HFFc6 (cell line): ENCODE data around the gene DIPK1A. TPM values are rescaled to one million over a fixed set of nuclear protein-coding genes. Genes with fewer than 3 reads are reported as not detected.

Experiments
- DNase-seq: peaks from one replicate; pipeline ENCODE4 v3.0.0-alpha.2; 2018
- H3K27ac Mint-ChIP-seq: 2 replicates; pipeline ENCODE4 v1.8.0; 2020; ENCODE audit warnings: mild to moderate bottlenecking, mixed read lengths
- H3K27me3 Mint-ChIP-seq: 2 replicates; pipeline ENCODE4 v1.8.0; 2021; ENCODE audit warnings: mild to moderate bottlenecking, moderate library complexity, mixed read lengths; ENCODE audit not compliant: insufficient read depth
- H3K36me3 Mint-ChIP-seq: 2 replicates; pipeline ENCODE4 v1.8.0; 2021; ENCODE audit warnings: low read depth, mixed read lengths
- H3K4me1 Mint-ChIP-seq: 2 replicates; pipeline ENCODE4 v1.8.0; 2020; ENCODE audit warnings: low read depth, mixed read lengths
- H3K4me3 Mint-ChIP-seq: 2 replicates; pipeline ENCODE4 v1.8.0; 2020; ENCODE audit warnings: mild to moderate bottlenecking, moderate library complexity, mixed read lengths
- H3K9me3 Mint-ChIP-seq: 2 replicates; pipeline ENCODE4 v1.8.0; 2020; ENCODE audit warnings: mild to moderate bottlenecking, mixed read lengths
- CTCF ChIP-seq: fragments of 200-600 bp; sonication (generic); IDR thresholded peaks from 2 replicates; pipeline ENCODE4 v1.5.0; 2021; ENCODE audit warnings: antibody characterized with exemption, mild to moderate bottlenecking
- total RNA-seq, 6 experiments: library from RNA; stranded (reverse); fragmentation: NEBNext Ultra II Directional; extraction: Animal tissue kit (Norgen Biotek cat#: 25700); gene quantifications; 2 replicates in 1 of 6; 3 replicates in 5 of 6; pipeline ENCODE4 v1.2.3, GENCODE V29; 2021

Gene DIPK1A
- total RNA-seq, 6 experiments from 2014 or later, result 18.9 to 24.5 (median 21.9) TPM

DNA sequence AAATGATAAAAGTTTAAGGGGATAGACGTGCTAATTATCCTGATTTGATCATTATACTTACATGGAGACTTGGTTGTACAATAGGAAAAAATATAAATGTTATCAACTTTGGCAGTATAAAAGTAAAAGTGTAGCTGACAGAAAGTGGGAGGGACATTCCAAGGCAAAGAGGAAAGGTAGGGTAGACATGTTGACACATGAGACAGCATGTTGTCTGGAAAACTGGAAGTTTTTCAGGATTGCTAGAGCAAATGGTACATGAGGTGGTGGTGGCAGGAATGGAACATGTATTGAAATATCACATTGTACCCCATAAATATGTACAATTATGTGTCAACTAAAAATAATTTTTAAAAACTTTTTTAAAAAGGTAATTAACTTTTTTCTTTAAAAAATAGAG lies 13.2 kb downstream of the DIPK1A start:
- Mint-ChIP-seq H3K27me3 (peaks cover 1% of the 10 kb centered on the region; the same call in 1 of the 2 replicates), H3K36me3 (peaks cover 7% of the 10 kb centered on the region), H3K9me3 (no peaks in the 10 kb centered on the region), H3K27ac (no peak overlapping the region), H3K4me3 (no peak overlapping the region), H3K4me1 (peaks cover 17% of the 10 kb centered on the region)
- no peak for TF ChIP-seq CTCF
- no peak for DNase-seq

- DNase-seq, result no peak
- no peak overlapping the region for H3K27ac Mint-ChIP-seq
- H3K27me3 Mint-ChIP-seq, result peaks cover 1% of the 10 kb centered on the region; the same call in 1 of the 2 replicates
- TF ChIP-seq CTCF, result no peak
- no peaks in the 10 kb centered on the region for H3K9me3 Mint-ChIP-seq
- H3K36me3 Mint-ChIP-seq, result peaks cover 7% of the 10 kb centered on the region
- peaks cover 35% of the 10 kb centered on the region for H3K4me1 Mint-ChIP-seq
- H3K4me3 Mint-ChIP-seq, result no peak overlapping the region
These were observed 15.5 kb downstream of the DIPK1A start for GRCh38 chr1:92945748-92946270.

DNA sequence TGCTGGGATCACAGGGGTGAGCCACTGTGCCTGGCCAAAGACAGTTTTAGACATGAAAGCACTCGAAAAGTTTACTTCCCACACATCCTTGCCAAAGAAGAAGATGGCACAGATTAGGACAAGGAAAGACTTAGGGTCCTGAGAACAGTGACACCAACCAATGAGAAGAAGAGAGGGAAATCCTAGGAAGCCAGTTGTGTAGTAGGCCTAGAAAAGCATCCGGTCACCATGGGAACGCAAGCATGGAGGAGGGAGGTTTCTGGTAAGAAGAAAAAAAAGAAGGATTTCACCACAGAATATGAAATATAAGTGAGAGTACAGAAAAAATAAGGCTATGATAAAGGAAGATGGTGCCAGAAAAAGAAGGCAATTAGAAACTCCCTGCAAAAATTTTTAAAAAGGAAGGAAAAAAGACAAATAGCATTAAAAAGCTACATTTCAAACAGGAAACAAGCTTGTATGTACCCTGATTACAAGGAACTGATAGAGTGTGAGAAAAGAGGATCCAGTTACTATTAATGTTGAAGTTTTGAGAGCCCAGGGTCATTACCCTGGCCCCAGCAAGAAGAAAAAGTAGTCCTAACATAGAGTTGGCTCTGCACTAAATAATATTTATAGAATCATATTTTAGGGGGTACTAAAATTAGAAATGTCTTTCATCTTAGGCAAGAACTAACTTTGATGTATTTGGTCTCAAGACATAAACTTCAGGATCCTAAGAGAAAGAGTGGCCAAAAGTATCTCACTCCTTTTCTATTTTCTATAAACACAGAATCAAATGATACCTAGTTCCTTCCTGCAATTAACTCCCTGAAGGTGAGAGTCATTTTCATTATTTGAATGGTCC lies 16.1 kb downstream of the DIPK1A start:
- TF ChIP-seq CTCF, result no peak
- H3K4me1 Mint-ChIP-seq, result peaks cover 41% of the 10 kb centered on the region
- H3K36me3 Mint-ChIP-seq, result peaks cover 7% of the 10 kb centered on the region
- no peak overlapping the region for H3K27ac Mint-ChIP-seq
- no peaks in the 10 kb centered on the region for H3K9me3 Mint-ChIP-seq
- H3K4me3 Mint-ChIP-seq, result no peak overlapping the region
- peaks cover 1% of the 10 kb centered on the region; the same call in 1 of the 2 replicates for H3K27me3 Mint-ChIP-seq
- no peak for DNase-seq

DNA sequence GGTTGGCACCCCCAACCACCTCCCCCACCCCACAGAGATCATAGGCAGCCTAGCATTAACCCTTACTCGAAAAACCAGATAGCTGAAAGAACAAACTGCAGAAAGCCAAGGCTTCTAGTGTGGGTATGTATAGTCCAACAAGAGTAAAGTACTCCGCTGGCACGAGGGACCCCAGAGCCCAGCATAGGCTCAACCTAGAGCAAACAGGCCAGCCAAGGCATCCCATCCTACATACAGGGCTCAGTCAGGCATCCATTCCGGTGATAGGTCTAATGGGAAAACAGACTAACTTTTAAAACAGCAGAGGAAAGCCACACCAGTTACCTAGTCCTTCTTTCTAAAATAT lies 17.8 kb downstream of the DIPK1A start:
- DNase-seq, result no peak
- no peak overlapping the region for H3K27ac Mint-ChIP-seq
- H3K27me3 Mint-ChIP-seq, result peaks cover 1% of the 10 kb centered on the region; the same call in 1 of the 2 replicates
- H3K9me3 Mint-ChIP-seq, result no peaks in the 10 kb centered on the region
- H3K4me1 Mint-ChIP-seq, result peaks cover 54% of the 10 kb centered on the region
- no peak overlapping the region for H3K4me3 Mint-ChIP-seq
- TF ChIP-seq CTCF, result no peak
- H3K36me3 Mint-ChIP-seq, result peaks cover 7% of the 10 kb centered on the region

DNA sequence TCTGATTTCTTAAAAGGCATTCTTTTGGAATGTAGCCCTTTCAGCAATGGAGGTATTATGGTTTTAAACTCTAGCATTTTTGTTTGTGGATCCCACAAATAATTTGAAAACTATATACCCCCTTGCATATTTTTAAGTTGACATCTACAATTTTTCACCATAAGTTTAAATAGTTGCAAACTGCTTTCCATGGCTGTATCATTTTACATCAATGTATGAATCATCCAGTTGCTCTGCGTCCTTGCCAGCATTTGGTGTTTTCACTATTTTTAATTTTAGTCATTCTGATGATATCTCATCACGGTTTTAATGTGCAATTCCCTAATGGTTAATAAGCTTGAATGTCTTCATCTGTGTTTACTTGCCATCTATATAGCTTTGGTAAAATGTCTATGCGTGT lies 20.7 kb downstream of the DIPK1A start:
- H3K9me3 Mint-ChIP-seq, result no peaks in the 10 kb centered on the region

More for the DNA sequence above, 20.7 kb downstream of the DIPK1A start:
- Mint-ChIP-seq H3K4me3 (peak overlapping the region; percentile 49), H3K36me3 (no peaks in the 10 kb centered on the region), H3K4me1 (peaks cover 71% of the 10 kb centered on the region), H3K27ac (peak overlapping the region; percentile 72), H3K27me3 (no peaks in the 10 kb centered on the region)
- no peak for TF ChIP-seq CTCF
- peak; percentile 71 for DNase-seq
